Activated naive CD4-positive, alpha-beta T cell treated with anti-CD3 and anti-CD28 coated beads, Interleukin-2, amount 10 ng/mL, durations not matched to agents 7 days and 5 days (primary cell): ENCODE measurements around the gene RTP5.

Experiments
- CTCF ChIA-PET: fragments of 350-600 bp; sonication (Branson Sonifier 250); formaldehyde crosslinking; loops from one replicate; lab custom pipeline; 2021; ENCODE audit warnings: antibody characterized with exemption; lab: Charles Lee
- DNase-seq: peaks from one replicate; pipeline ENCODE4 v3.0.0-alpha.2; 2020
- H3K27ac Mint-ChIP-seq: one replicate; pipeline ENCODE4 v1.8.0; 2021; ENCODE audit warnings: mild to moderate bottlenecking, moderate library complexity, mixed read lengths
- H3K27me3 Mint-ChIP-seq: one replicate; pipeline ENCODE4 v1.8.0; 2021; ENCODE audit warnings: mild to moderate bottlenecking, mixed read lengths
- H3K36me3 Mint-ChIP-seq: one replicate; pipeline ENCODE4 v1.8.0; 2021; ENCODE audit warnings: mixed read lengths
- H3K4me1 Mint-ChIP-seq: one replicate; pipeline ENCODE4 v1.8.0; 2021; ENCODE audit warnings: mixed read lengths
- H3K4me3 Mint-ChIP-seq: one replicate; pipeline ENCODE4 v1.8.0; 2021; ENCODE audit warnings: mild to moderate bottlenecking, moderate library complexity, mixed read lengths
- H3K9me3 Mint-ChIP-seq: one replicate; pipeline ENCODE4 v1.8.0; 2021; ENCODE audit warnings: mixed read lengths

Gene RTP5

GRCh38 chr2:241850544-241851324 is 18.8 kb upstream of the RTP5 start:
- Mint-ChIP-seq H3K27ac (no peak overlapping the region), H3K4me3 (no peak overlapping the region), H3K27me3 (peaks cover 13% of the 10 kb centered on the region), H3K4me1 (peaks cover 10% of the 10 kb centered on the region), H3K9me3 (no peaks in the 10 kb centered on the region), H3K36me3 (no peaks in the 10 kb centered on the region)
- DNase-seq = no peak
- CTCF ChIA-PET = no interaction called here

- Mint-ChIP-seq H3K36me3 (no peaks in the 10 kb centered on the region), H3K4me3 (no peak overlapping the region), H3K4me1 (peaks cover 4% of the 10 kb centered on the region), H3K27ac (no peak overlapping the region), H3K27me3 (peaks cover 5% of the 10 kb centered on the region), H3K9me3 (no peaks in the 10 kb centered on the region)
- CTCF ChIA-PET = no interaction called here
- DNase-seq = peak; percentile 9
Observed at GRCh38 chr2:241851325-241852115, 18.0 kb upstream of the RTP5 start.

GRCh38 chr2:241852116-241852980 is 17.2 kb upstream of the RTP5 start:
- Mint-ChIP-seq H3K9me3 (no peaks in the 10 kb centered on the region), H3K27me3 (no peaks in the 10 kb centered on the region), H3K4me1 (no peaks in the 10 kb centered on the region), H3K4me3 (no peak overlapping the region), H3K36me3 (no peaks in the 10 kb centered on the region), H3K27ac (no peak overlapping the region)
- no peak for DNase-seq
- CTCF ChIA-PET = no interaction called here

- Mint-ChIP-seq H3K27ac (no peak overlapping the region), H3K4me3 (no peak overlapping the region), H3K36me3 (no peaks in the 10 kb centered on the region), H3K9me3 (no peaks in the 10 kb centered on the region), H3K27me3 (no peaks in the 10 kb centered on the region), H3K4me1 (peaks cover 3% of the 10 kb centered on the region)
- CTCF ChIA-PET = no interaction called here
- no peak for DNase-seq
Observed at GRCh38 chr2:241852981-241853631, 16.4 kb upstream of the RTP5 start.

GRCh38 chr2:241853651-241854341 is 15.7 kb upstream of the RTP5 start:
- CTCF ChIA-PET = no interaction called here
- DNase-seq = peak; percentile 18
- H3K4me1 Mint-ChIP-seq = peaks cover 7% of the 10 kb centered on the region
- H3K27ac Mint-ChIP-seq = no peak overlapping the region
- no peaks in the 10 kb centered on the region for H3K9me3 Mint-ChIP-seq
- H3K36me3 Mint-ChIP-seq = no peaks in the 10 kb centered on the region
- H3K27me3 Mint-ChIP-seq = no peaks in the 10 kb centered on the region
- H3K4me3 Mint-ChIP-seq = no peak overlapping the region

- no peak overlapping the region for H3K4me3 Mint-ChIP-seq
- CTCF ChIA-PET = no interaction called here
- peaks cover 11% of the 10 kb centered on the region for H3K4me1 Mint-ChIP-seq
- peak; percentile 17 for DNase-seq
- H3K27me3 Mint-ChIP-seq = no peaks in the 10 kb centered on the region
- H3K36me3 Mint-ChIP-seq = no peaks in the 10 kb centered on the region
- no peak overlapping the region for H3K27ac Mint-ChIP-seq
- no peaks in the 10 kb centered on the region for H3K9me3 Mint-ChIP-seq
Observed at GRCh38 chr2:241854342-241855244, 14.9 kb upstream of the RTP5 start.

GRCh38 chr2:241855245-241855887 is 14.2 kb upstream of the RTP5 start:
- Mint-ChIP-seq H3K4me3 (no peak overlapping the region), H3K27ac (no peak overlapping the region), H3K9me3 (no peaks in the 10 kb centered on the region), H3K36me3 (no peaks in the 10 kb centered on the region), H3K27me3 (peaks cover 3% of the 10 kb centered on the region), H3K4me1 (peaks cover 19% of the 10 kb centered on the region)
- CTCF ChIA-PET = no interaction called here
- DNase-seq = peak; percentile 17

GRCh38 chr2:241855888-241856422 is 13.6 kb upstream of the RTP5 start:
- DNase-seq = no peak
- Mint-ChIP-seq H3K27me3 (peaks cover 4% of the 10 kb centered on the region), H3K4me1 (peaks cover 21% of the 10 kb centered on the region), H3K9me3 (no peaks in the 10 kb centered on the region), H3K27ac (no peak overlapping the region), H3K36me3 (no peaks in the 10 kb centered on the region), H3K4me3 (no peak overlapping the region)
- CTCF ChIA-PET = no interaction called here

- H3K27ac Mint-ChIP-seq = no peak overlapping the region
- peaks cover 14% of the 10 kb centered on the region for H3K27me3 Mint-ChIP-seq
- H3K4me3 Mint-ChIP-seq = no peak overlapping the region
- no peaks in the 10 kb centered on the region for H3K9me3 Mint-ChIP-seq
- H3K4me1 Mint-ChIP-seq = peaks cover 28% of the 10 kb centered on the region
- DNase-seq = no peak
- H3K36me3 Mint-ChIP-seq = no peaks in the 10 kb centered on the region
- CTCF ChIA-PET = no interaction called here
Observed at GRCh38 chr2:241857041-241857541, 12.4 kb upstream of the RTP5 start.

- Mint-ChIP-seq H3K4me3 (peak overlapping the region; percentile 28), H3K9me3 (no peaks in the 10 kb centered on the region), H3K27ac (no peak overlapping the region), H3K27me3 (peaks cover 19% of the 10 kb centered on the region), H3K36me3 (no peaks in the 10 kb centered on the region), H3K4me1 (peaks cover 28% of the 10 kb centered on the region)
- CTCF ChIA-PET = no interaction called here
- DNase-seq = no peak
Observed at GRCh38 chr2:241857572-241858121, 11.9 kb upstream of the RTP5 start.

GRCh38 chr2:241858206-241859016 is 11.1 kb upstream of the RTP5 start, which contains the start of gene PDCD1:
Gene PDCD1, minus strand, starts transcription at chr2:241858894. Its CDS starts 56 bp downstream, at chr2:241858838.
- peaks cover 36% of the 10 kb centered on the region for H3K4me1 Mint-ChIP-seq
- H3K27ac Mint-ChIP-seq = peak within 1 kb of the TSS; percentile 81
- DNase-seq = peak; percentile 74
- H3K36me3 Mint-ChIP-seq = no peaks in the 10 kb centered on the region
- peak within 1 kb of the TSS; percentile 46 for H3K4me3 Mint-ChIP-seq
- H3K27me3 Mint-ChIP-seq = peaks cover 25% of the 10 kb centered on the region
- CTCF ChIA-PET = no interaction called here
- H3K9me3 Mint-ChIP-seq = no peaks in the 10 kb centered on the region
